Lung (tissue), 12 donors: Measurements from ENCODE around the gene TTC21B. TPM values are rescaled to one million over a fixed set of nuclear protein-coding genes. Genes with fewer than 3 reads are reported as not detected.
A peak's percentile ranks its signal among the peaks of the same experiment; 100 is the strongest.

ENCODE experiments used
- ATAC-seq: fragments of 200-7000 bp; cut with Tn5 transposase; one replicate; pipeline ENCODE4 v1.9.1; 2020; ENCODE audit warnings: moderate number of reproducible peaks; ENCODE audit not compliant: insufficient read depth, low FRiP score
- DNase-seq, 3 donors: peaks; one replicate each; pipeline ENCODE4 v3.0.0-alpha.2; 2013 to 2017
- H3K27ac ChIP-seq, 2 donors: one replicate each; pipeline ENCODE4 v1.5.1; 2013; ENCODE audit warnings: mild to moderate bottlenecking in 2 of 2, moderate library complexity in 2 of 2, control low read depth in 1 of 2, inconsistent platforms in 1 of 2, low read depth in 1 of 2, low read length in 1 of 2
- H3K27me3 ChIP-seq, 3 donors: one replicate each; pipeline ENCODE4 v1.5.1; 2013; ENCODE audit warnings: low read length in 2 of 3; ENCODE audit not compliant: control insufficient read depth in 3 of 3, insufficient read depth in 3 of 3
- H3K36me3 ChIP-seq, 4 donors: one replicate each; pipeline ENCODE4 v1.5.1; 2013; ENCODE audit warnings: low read length in 4 of 4, mild to moderate bottlenecking in 1 of 4, moderate library complexity in 1 of 4; ENCODE audit not compliant: control insufficient read depth in 4 of 4, insufficient read depth in 4 of 4
- H3K4me1 ChIP-seq, 5 donors: one replicate each; pipeline ENCODE4 v1.5.1; 2013; ENCODE audit warnings: low read length in 5 of 5, mild to moderate bottlenecking in 2 of 5, moderate library complexity in 1 of 5; ENCODE audit not compliant: control insufficient read depth in 5 of 5, insufficient read depth in 5 of 5
- H3K4me3 ChIP-seq: one replicate; pipeline ENCODE4 v1.5.1; 2013; ENCODE audit warnings: mild to moderate bottlenecking, control low read depth, moderate library complexity
- H3K9ac ChIP-seq, 2 donors: one replicate each; pipeline ENCODE4 v1.5.1; 2013; ENCODE audit warnings: low read length in 2 of 2, control low read depth in 1 of 2; ENCODE audit not compliant: insufficient read depth in 1 of 2
- H3K9me3 ChIP-seq, 4 donors: one replicate each; pipeline ENCODE4 v1.5.1; 2013; ENCODE audit warnings: low read length in 3 of 4, mild to moderate bottlenecking in 1 of 4, moderate library complexity in 1 of 4; ENCODE audit not compliant: control insufficient read depth in 4 of 4, insufficient read depth in 3 of 4
- CTCF ChIP-seq: IDR thresholded peaks from 2 replicates; pipeline ENCODE4 v1.5.1; 2012; ENCODE audit warnings: mild to moderate bottlenecking; ENCODE audit errors: control extremely low read depth, extremely low read depth
- WGBS, 2 donors: extraction: QIAGEN DNeasy Blood & Tissue Kit; methylation state at CpG; one replicate each; pipeline ENCODE4 v1.1.7; 2013; 5-methylcytosine and 5-hydroxymethylcytosine counted together
- polyA plus RNA-seq, 2 donors: library from polyadenylated mRNA; stranded (reverse); fragments of 200-250 nt; gene quantifications; one replicate each; pipeline ENCODE4 v1.2.1, GENCODE V29; 2013
- total RNA-seq, 2 donors: library from RNA; depleted of rRNA in 1 of 2; stranded (reverse); fragments of >200 nt in 1 of 2; gene quantifications; one replicate each; pipeline ENCODE4 v1.2.1, GENCODE V29; 2014 to 2021
- donor health status: control.
- donor health status: control.
- donor health status: Bipolar disorder and iron deficiency.
- donor health status: healthy.
- donor health status: DM: yes; HTN: yes; CAD: no.

Gene TTC21B
- total and polyA plus RNA-seq, 4 donors = 5.0 to 146 (median 15.0) TPM

- Histone ChIP-seq H3K27ac (no peak overlapping the region), H3K9me3 (no peaks in the 10 kb centered on the region), H3K9ac (no peak overlapping the region), H3K27me3 (no peaks in the 10 kb centered on the region), H3K4me1 (peaks cover 0 to 5% (median 0%) of the 10 kb centered on the region in 5 donors), H3K4me3 (no peak overlapping the region), H3K36me3 (no peaks in the 10 kb centered on the region)
- no peak for ATAC-seq
- no peak for TF ChIP-seq CTCF
- WGBS, 2 donors = 86 to 89% methylated on average over 1 of the region's 1 CpG
- DNase-seq = peak; percentile 34 to 60 (median 56)
Observed at GRCh38 chr2:165843351-165843750, 110.2 kb downstream of the TTC21B start.

- no peak for TF ChIP-seq CTCF
- Histone ChIP-seq H3K9me3 (no peaks in the 10 kb centered on the region), H3K4me3 (no peak overlapping the region), H3K9ac (no peak overlapping the region), H3K27me3 (peaks cover 0 to 3% (median 0%) of the 10 kb centered on the region in 3 donors), H3K4me1 (peaks cover 0 to 5% (median 0%) of the 10 kb centered on the region in 5 donors), H3K27ac (no peak overlapping the region), H3K36me3 (no peaks in the 10 kb centered on the region)
- no peak for ATAC-seq
- no peak for DNase-seq
Observed at GRCh38 chr2:165840333-165840958, 113.1 kb downstream of the TTC21B start.

GRCh38 chr2:165839610-165840009, 114.0 kb downstream of the TTC21B start:
- no peaks in the 10 kb centered on the region for H3K9me3 ChIP-seq
- DNase-seq (no peak), ATAC-seq (no peak)
- peaks cover 0 to 5% (median 0%) of the 10 kb centered on the region in 5 donors for H3K4me1 ChIP-seq
- WGBS, 2 donors = 91 to 93% methylated on average over 2 of the region's 2 CpGs
- peaks cover 0 to 3% (median 0%) of the 10 kb centered on the region in 3 donors for H3K27me3 ChIP-seq
- H3K4me3 ChIP-seq = no peak overlapping the region
- no peaks in the 10 kb centered on the region for H3K36me3 ChIP-seq
- no peak overlapping the region for H3K9ac ChIP-seq
- no peak overlapping the region for H3K27ac ChIP-seq
- TF ChIP-seq CTCF = no peak

GRCh38 chr2:165837122-165837521, 116.5 kb downstream of the TTC21B start:
- Histone ChIP-seq H3K9ac (no peak overlapping the region), H3K4me3 (no peak overlapping the region), H3K27ac (no peak overlapping the region), H3K27me3 (peaks cover 0 to 8% (median 0%) of the 10 kb centered on the region in 3 donors), H3K4me1 (no peaks in the 10 kb centered on the region), H3K9me3 (no peaks in the 10 kb centered on the region), H3K36me3 (no peaks in the 10 kb centered on the region)
- WGBS, 2 donors = 87 to 93% methylated on average over 3 of the region's 3 CpGs
- DNase-seq = no peak
- no peak for ATAC-seq
- no peak for TF ChIP-seq CTCF
